HCT116 (cell line): ENCODE results near the gene ZNF534.
"Not testable (repeated sequence)": the region's sequence is repeated elsewhere in the genome, so short reads cannot be mapped to it uniquely, and the experiment has no call there.

Source experiments
- CTCF ChIP-seq, 3 experiments: fragments of 200-600 bp in 1 of 3; sonication (generic) in 1 of 3; IDR thresholded peaks in 2 of 3; conservative IDR thresholded peaks in 1 of 3; 2 replicates each; pipeline ENCODE4 v1.5.1; 2012 to 2017; ENCODE audit warnings: low read depth in 2 of 3, low read length in 2 of 3, antibody characterized with exemption in 1 of 3, borderline replicate concordance in 1 of 3, control low read depth in 1 of 3, mild to moderate bottlenecking in 1 of 3, mixed read lengths in 1 of 3, mixed run types in 1 of 3, moderate library complexity in 1 of 3; ENCODE audit not compliant: insufficient read depth in 1 of 3
- EZH2 ChIP-seq: fragments of 200-600 bp; sonication (generic); IDR thresholded peaks from 2 replicates; pipeline ENCODE4 v1.6.1; 2017; ENCODE audit warnings: antibody characterized with exemption, mixed run types
- EZH2phosphoT487 ChIP-seq: fragments of 200-600 bp; IDR thresholded peaks from 2 replicates; pipeline ENCODE4 v1.6.1; 2018; ENCODE audit warnings: antibody characterized with exemption, borderline replicate concordance
- JUND ChIP-seq: IDR thresholded peaks from 2 replicates; pipeline ENCODE4 v1.6.1; 2012
- POLR2A ChIP-seq: IDR thresholded peaks from 2 replicates; pipeline ENCODE4 v1.7.0; 2011; ENCODE audit warnings: borderline replicate concordance; ENCODE audit not compliant: insufficient read depth, insufficient read length; ENCODE audit errors: extremely low read depth
- POLR2AphosphoS5 ChIP-seq: IDR thresholded peaks from 2 replicates; pipeline ENCODE4 v1.6.1; 2011; ENCODE audit warnings: mild to moderate bottlenecking, low read depth, low read length, moderate library complexity
- ZFX ChIP-seq: fragments of 450-650 bp; IDR thresholded peaks from 2 replicates; pipeline ENCODE4 v1.6.1; 2017

- not testable (repeated sequence) for TF ChIP-seq POLR2A; CTCF (IDR thresholded peaks at IDR 0.05 in 2 of 3, conservative IDR thresholded peaks at IDR 0.05 in 1 of 3; ENCODE audit: borderline replicate concordance in 1 of 3, insufficient read depth in 1 of 3, low read depth in 2 of 3, low read length in 2 of 3); POLR2AphosphoS5; EZH2phosphoT487; ZFX; EZH2; JUND
These were observed 55.3 kb downstream of the ZNF534 start for GRCh38 chr19:52484111-52484743.
